Stomach (tissue), 4 donors: ENCODE measurements around the gene PCSK2.

Source experiments
- EP300 ChIP-seq: sonication (generic); formaldehyde crosslinking; IDR thresholded peaks from one replicate; pipeline ENCODE4 v1.6.1; 2017; ENCODE audit warnings: antibody characterized with exemption
- TF ChIP-seq, protein P1 (sequence below), 7 experiments: fragments of 450-650 bp in 4 of 7; fragments of 200-600 bp in 3 of 7; sonication (generic) in 3 of 7; IDR thresholded peaks; one replicate each; pipeline ENCODE4 v1.5.1; 2016 to 2019; ENCODE audit warnings: antibody characterized with exemption in 7 of 7, control low read depth in 2 of 7, mild to moderate bottlenecking in 1 of 7

DNA sequence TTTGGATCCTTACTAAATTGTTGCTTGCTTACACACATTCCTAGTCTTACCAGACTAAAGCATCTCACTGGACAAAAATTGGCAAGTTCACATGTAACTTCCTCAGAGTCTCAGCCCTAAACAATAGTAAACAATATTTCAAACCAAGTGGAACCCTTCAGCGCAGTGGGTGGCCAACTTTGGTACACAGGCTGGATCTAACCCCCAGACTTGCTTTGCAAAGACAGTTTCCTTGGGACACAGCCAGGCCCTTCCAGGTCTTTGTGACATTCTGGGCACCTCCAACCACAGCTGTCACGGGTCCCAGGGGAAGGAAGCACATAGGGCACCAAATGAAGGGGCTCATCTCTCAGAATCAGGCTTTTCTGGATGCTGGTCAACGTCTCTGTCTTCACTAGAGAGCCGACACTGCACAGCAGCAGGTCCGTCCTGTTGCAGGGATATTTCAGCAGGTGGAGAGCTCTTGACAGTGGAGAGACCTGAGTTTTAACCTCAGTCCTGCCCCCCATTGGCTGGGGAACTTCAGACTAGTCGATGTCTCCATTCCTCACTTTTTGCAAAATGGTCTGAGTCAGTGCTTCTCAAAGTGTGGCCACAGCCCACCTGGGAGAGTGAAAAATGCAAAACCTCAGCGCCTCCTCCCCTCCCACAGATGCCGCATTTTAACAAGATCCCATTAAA lies 212.9 kb downstream of the PCSK2 start:
- TF ChIP-seq, protein P1, sequence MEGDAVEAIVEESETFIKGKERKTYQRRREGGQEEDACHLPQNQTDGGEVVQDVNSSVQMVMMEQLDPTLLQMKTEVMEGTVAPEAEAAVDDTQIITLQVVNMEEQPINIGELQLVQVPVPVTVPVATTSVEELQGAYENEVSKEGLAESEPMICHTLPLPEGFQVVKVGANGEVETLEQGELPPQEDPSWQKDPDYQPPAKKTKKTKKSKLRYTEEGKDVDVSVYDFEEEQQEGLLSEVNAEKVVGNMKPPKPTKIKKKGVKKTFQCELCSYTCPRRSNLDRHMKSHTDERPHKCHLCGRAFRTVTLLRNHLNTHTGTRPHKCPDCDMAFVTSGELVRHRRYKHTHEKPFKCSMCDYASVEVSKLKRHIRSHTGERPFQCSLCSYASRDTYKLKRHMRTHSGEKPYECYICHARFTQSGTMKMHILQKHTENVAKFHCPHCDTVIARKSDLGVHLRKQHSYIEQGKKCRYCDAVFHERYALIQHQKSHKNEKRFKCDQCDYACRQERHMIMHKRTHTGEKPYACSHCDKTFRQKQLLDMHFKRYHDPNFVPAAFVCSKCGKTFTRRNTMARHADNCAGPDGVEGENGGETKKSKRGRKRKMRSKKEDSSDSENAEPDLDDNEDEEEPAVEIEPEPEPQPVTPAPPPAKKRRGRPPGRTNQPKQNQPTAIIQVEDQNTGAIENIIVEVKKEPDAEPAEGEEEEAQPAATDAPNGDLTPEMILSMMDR (IDR thresholded peaks at IDR 0.05) = no peak
- no peak for TF ChIP-seq EP300
